CD4-positive, alpha-beta T cell (primary cell): ENCODE measurements around the gene VHLL. TPM values are rescaled to one million over a fixed set of nuclear protein-coding genes. Genes with fewer than 3 reads are reported as not detected.
"Not testable (repeated sequence)": the region's sequence is repeated elsewhere in the genome, so short reads cannot be mapped to it uniquely, and the experiment has no call there.

Experiments
- ATAC-seq: fragments of 200-7000 bp; cut with Tn5 transposase; one replicate; pipeline ENCODE4 v1.10.0; 2022; ENCODE audit warnings: mild to moderate bottlenecking; ENCODE audit not compliant: poor library complexity
- CTCF ChIA-PET: fragments of 350-600 bp; sonication (Branson Sonifier 250); formaldehyde crosslinking; loops from one replicate; lab custom pipeline; 2021; ENCODE audit warnings: antibody characterized with exemption, inconsistent platforms; lab: Charles Lee
- POLR2A ChIA-PET: fragments of 350-600 bp; sonication (Branson Sonifier 250); formaldehyde crosslinking; loops from one replicate; lab custom pipeline; 2021; ENCODE audit warnings: antibody characterized with exemption, inconsistent platforms; lab: Charles Lee
- DNase-seq, 14 experiments: peaks; one replicate each; pipeline ENCODE4 v3.0.0-alpha.2; 2013 to 2020; ENCODE audit warnings: mixed read lengths in 2 of 14
- H3K27ac ChIP-seq, 2 donors: one replicate each; pipeline versions ENCODE4 v1.5.1 to v1.7.0; 2013; ENCODE audit warnings: low read length in 2 of 2, low read depth in 1 of 2, mild to moderate bottlenecking in 1 of 2
- H3K27me3 ChIP-seq, 2 experiments: 1 replicate in 1 of 2; 2 replicates in 1 of 2; pipeline versions ENCODE4 v1.6.1 to v1.7.0; 2013; ENCODE audit warnings: low read length in 2 of 2, control low read depth in 1 of 2, mild to moderate bottlenecking in 1 of 2, moderate library complexity in 1 of 2; ENCODE audit not compliant: insufficient read depth in 2 of 2, control insufficient read depth in 1 of 2
- H3K36me3 ChIP-seq: one replicate; pipeline ENCODE4 v1.6.1; 2013; ENCODE audit warnings: low read length, control low read depth; ENCODE audit not compliant: insufficient read depth
- H3K4me1 ChIP-seq: one replicate; pipeline ENCODE4 v1.6.1; 2013; ENCODE audit warnings: low read length, control low read depth; ENCODE audit not compliant: insufficient read depth
- H3K4me3 ChIP-seq: one replicate; pipeline ENCODE4 v1.5.1; 2013; ENCODE audit warnings: mild to moderate bottlenecking, low read length, moderate library complexity
- H3K9me3 ChIP-seq, 2 experiments: 1 replicate in 1 of 2; 2 replicates in 1 of 2; pipeline versions ENCODE4 v1.6.1 to v1.7.0; 2013; ENCODE audit warnings: low read length in 2 of 2, mild to moderate bottlenecking in 2 of 2, control low read depth in 1 of 2, moderate library complexity in 1 of 2; ENCODE audit not compliant: control insufficient read depth in 1 of 2, insufficient read depth in 1 of 2
- H3K27ac Mint-ChIP-seq: one replicate; pipeline ENCODE4 v1.8.0; 2020; ENCODE audit warnings: mixed read lengths
- H3K27me3 Mint-ChIP-seq: one replicate; pipeline ENCODE4 v1.8.0; 2021; ENCODE audit warnings: mixed read lengths
- H3K36me3 Mint-ChIP-seq: one replicate; pipeline ENCODE4 v1.8.0; 2021; ENCODE audit warnings: low read depth, mixed read lengths
- H3K4me1 Mint-ChIP-seq: one replicate; pipeline ENCODE4 v1.8.0; 2021; ENCODE audit warnings: low read depth, mixed read lengths
- H3K4me3 Mint-ChIP-seq: one replicate; pipeline ENCODE4 v1.8.0; 2020; ENCODE audit warnings: mild to moderate bottlenecking, mixed read lengths
- H3K9me3 Mint-ChIP-seq: one replicate; pipeline ENCODE4 v1.8.0; 2020; ENCODE audit warnings: mixed read lengths
- intact Hi-C, 2 experiments: fragments of 100-400 bp; cut with DNase I in 1 of 2; cut with micrococcal nuclease in 1 of 2; formaldehyde crosslinking; loops; one replicate each; pipeline versions ENCODE4 v1.15.1 to v1.9.0; 2023 to 2025; cut with DNase I, micrococcal nuclease
- total RNA-seq, 174 experiments: library from RNA in 2 of 174; stranded (reverse) in 2 of 174; gene quantifications; one replicate each; pipeline ENCODE4 v1.2.3 and lab custom pipeline; 2021 to 2026
- TF ChIP-seq, protein P1 (sequence below): fragments of 200-600 bp; IDR thresholded peaks from one replicate; pipeline ENCODE4 v1.8.0; 2022; ENCODE audit warnings: antibody characterized with exemption, mild to moderate bottlenecking

VHLL gene
- total RNA-seq, 2 experiments from 2014 or later, result not detected

DNA sequence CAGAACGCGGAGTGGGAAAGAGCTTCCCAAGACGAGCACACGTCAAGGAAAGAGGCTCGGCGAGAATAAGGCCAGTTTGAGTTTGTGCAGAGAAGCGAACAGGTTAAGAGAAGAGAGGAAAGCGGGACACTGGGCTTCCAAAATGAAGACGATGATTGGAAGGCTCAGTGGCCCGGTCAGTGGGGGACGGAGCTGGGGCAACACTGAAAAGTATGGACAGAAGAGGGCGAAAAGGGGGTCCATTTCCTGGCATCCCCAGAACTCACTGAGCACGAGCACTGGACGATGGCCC is 38.7 kb upstream of the VHLL start:
- Histone ChIP-seq H3K27me3 (no peaks in the 10 kb centered on the region), H3K4me1 (peaks cover 23% of the 10 kb centered on the region), H3K27ac (peak overlapping the region; percentile 60 to 75), H3K9me3 (no peaks in the 10 kb centered on the region), H3K4me3 (peak overlapping the region; percentile 84), H3K36me3 (peaks cover 30% of the 10 kb centered on the region)
- DNase-seq (peak in 2 of 14 experiments; percentile 3 to 5), ATAC-seq (no peak)
- intact Hi-C loops, result loop anchor here in 1 of 2 experiments (1.0 to 5.0 kb wide), 3 partner anchors 56 to 146 kb away; partner anchors contain the start of genes PMF1, SLC25A44 and SMG5
- H3K27me3 Mint-ChIP-seq, result no peaks in the 10 kb centered on the region
- CTCF ChIA-PET, result interaction anchor here (1.6 kb wide), 1 partner anchor 368 kb away, joined by 3 read pairs; the partner anchor contains the start of gene CRABP2
- H3K4me3 Mint-ChIP-seq, result peak overlapping the region; percentile 87
- POLR2A ChIA-PET, result interaction anchor here (1.0 to 2.0 kb wide), 4 partner anchors 55 to 163 kb away, joined by 3 to 17 read pairs (median 4); partner anchors contain the start of genes MEF2D, PMF1, SMG5 and TMEM79
- H3K36me3 Mint-ChIP-seq, result peaks cover 48% of the 10 kb centered on the region
- H3K4me1 Mint-ChIP-seq, result peaks cover 41% of the 10 kb centered on the region
- TF ChIP-seq, protein P1, sequence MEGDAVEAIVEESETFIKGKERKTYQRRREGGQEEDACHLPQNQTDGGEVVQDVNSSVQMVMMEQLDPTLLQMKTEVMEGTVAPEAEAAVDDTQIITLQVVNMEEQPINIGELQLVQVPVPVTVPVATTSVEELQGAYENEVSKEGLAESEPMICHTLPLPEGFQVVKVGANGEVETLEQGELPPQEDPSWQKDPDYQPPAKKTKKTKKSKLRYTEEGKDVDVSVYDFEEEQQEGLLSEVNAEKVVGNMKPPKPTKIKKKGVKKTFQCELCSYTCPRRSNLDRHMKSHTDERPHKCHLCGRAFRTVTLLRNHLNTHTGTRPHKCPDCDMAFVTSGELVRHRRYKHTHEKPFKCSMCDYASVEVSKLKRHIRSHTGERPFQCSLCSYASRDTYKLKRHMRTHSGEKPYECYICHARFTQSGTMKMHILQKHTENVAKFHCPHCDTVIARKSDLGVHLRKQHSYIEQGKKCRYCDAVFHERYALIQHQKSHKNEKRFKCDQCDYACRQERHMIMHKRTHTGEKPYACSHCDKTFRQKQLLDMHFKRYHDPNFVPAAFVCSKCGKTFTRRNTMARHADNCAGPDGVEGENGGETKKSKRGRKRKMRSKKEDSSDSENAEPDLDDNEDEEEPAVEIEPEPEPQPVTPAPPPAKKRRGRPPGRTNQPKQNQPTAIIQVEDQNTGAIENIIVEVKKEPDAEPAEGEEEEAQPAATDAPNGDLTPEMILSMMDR, result no peak
- no peaks in the 10 kb centered on the region for H3K9me3 Mint-ChIP-seq
- peak overlapping the region; percentile 88 for H3K27ac Mint-ChIP-seq

DNA sequence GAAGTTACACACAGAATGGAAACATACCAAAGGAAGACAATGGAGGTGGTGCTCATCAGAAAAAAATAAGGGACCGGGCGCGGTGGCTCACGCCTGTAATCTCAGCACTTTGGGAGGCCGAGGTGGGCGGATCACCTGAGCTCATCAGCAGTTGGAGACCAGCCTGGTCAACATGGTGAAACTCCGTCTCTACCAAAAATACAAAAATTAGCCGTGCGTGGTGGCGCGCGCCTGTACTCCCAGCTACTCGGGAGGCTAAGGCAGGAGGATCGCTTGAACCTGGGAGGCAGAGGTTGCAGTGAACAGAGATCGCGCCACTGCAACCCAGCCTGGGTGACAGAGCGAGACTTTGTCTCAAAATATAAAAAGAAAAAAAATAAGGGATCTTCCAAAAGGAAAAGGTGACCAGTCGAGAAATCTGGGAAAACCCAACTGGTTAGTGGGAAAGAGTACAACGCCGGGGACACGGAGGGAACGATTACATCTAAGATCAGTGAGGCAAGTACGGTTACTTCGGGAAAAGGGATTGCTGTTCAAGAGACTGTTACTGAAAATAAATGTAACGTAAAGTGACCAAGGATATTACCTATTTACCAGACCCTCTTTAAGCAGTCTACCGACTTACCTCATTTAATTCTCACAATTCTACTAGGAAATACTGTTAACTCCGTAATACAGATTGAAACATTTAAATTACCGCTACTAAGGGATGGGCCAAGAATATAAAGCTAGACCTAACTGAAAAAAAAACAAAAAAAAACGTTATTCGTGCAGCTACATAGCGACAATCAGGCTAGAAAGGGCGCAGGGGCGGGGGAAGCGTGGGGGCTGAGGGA is 38.2 kb upstream of the VHLL start:
- Mint-ChIP-seq H3K27me3 (no peaks in the 10 kb centered on the region), H3K27ac (peak overlapping the region; percentile 88), H3K4me3 (peak overlapping the region; percentile 87), H3K4me1 (peaks cover 41% of the 10 kb centered on the region), H3K9me3 (no peaks in the 10 kb centered on the region), H3K36me3 (peaks cover 54% of the 10 kb centered on the region)
- Histone ChIP-seq H3K27ac (peak overlapping the region; percentile 60 to 75), H3K4me3 (peak overlapping the region; percentile 84), H3K9me3 (no peaks in the 10 kb centered on the region), H3K27me3 (no peaks in the 10 kb centered on the region), H3K4me1 (peaks cover 23% of the 10 kb centered on the region), H3K36me3 (peaks cover 35% of the 10 kb centered on the region)
- intact Hi-C loops, result loop anchor here in 1 of 2 experiments (5.0 kb wide), 2 partner anchors 125 to 145 kb away; partner anchors contain the start of genes PMF1 and SLC25A44
- DNase-seq (peak in 2 of 14 experiments; percentile 9 to 13), ATAC-seq (no peak)
- TF ChIP-seq, protein P1, result no peak
- ChIA-PET POLR2A (interaction anchor here (1.0 to 2.0 kb wide), 4 partner anchors 54 to 163 kb away, joined by 3 to 17 read pairs (median 4); partner anchors contain the start of genes MEF2D, PMF1, SMG5 and TMEM79), CTCF (interaction anchor here (1.6 kb wide), 1 partner anchor 368 kb away, joined by 3 read pairs; the partner anchor contains the start of gene CRABP2)

DNA sequence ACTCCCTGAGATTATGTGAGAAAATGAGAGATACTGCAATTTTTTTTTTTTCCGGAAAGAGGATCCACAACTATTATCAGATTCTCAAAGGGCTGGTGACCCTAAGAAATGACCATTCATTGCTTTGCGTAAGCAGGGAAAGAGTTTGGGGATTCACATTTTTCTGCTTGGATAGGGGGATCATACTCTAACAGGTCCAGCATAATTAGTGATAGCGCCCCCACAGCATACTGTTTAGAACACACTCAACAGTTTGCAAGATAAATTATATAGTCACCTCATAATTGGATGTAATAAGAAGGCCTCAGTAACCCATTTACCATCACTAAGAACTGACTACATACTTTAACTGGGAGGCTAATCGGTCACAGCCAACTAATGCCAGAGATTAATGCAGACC is 37.1 kb upstream of the VHLL start:
- Histone ChIP-seq H3K9me3 (no peaks in the 10 kb centered on the region), H3K4me3 (no peak overlapping the region), H3K27ac (no peak overlapping the region), H3K4me1 (peaks cover 23% of the 10 kb centered on the region), H3K36me3 (peaks cover 43% of the 10 kb centered on the region), H3K27me3 (no peaks in the 10 kb centered on the region)
- intact Hi-C loops, result loop anchor here in 1 of 2 experiments (5.0 kb wide), 2 partner anchors 124 to 144 kb away; partner anchors contain the start of genes PMF1 and SLC25A44
- Mint-ChIP-seq H3K4me1 (peaks cover 41% of the 10 kb centered on the region), H3K9me3 (no peaks in the 10 kb centered on the region), H3K27me3 (no peaks in the 10 kb centered on the region), H3K4me3 (peak overlapping the region; percentile 87), H3K36me3 (peaks cover 59% of the 10 kb centered on the region), H3K27ac (peak overlapping the region; percentile 31)
- ATAC-seq, result no peak
- ChIA-PET CTCF (no interaction called here), POLR2A (no interaction called here)
- DNase-seq, result peak in 2 of 14 experiments; percentile 14 to 21
- TF ChIP-seq, protein P1, result no peak

DNA sequence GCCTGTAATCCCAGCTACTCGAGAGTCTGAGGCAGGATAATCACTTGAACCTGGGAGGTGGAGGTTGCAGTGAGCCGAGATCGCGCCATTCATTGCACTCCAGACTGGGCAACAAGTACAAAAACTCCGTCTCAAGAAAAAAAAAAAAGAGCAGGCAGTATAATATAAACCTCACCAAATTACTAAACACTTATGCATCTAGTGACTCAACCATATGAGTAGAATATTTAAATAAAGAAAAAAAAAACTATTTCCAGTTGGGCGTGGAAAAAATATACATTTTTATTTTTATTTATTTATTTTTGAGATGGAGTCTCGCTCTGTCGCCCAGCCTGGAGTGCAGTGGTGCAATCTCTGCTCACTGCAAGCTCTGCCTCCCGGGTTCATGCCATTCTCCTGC is 24.1 kb upstream of the VHLL start:
- H3K4me3 Mint-ChIP-seq, POLR2A ChIA-PET, H3K4me1 Mint-ChIP-seq, H3K9me3 ChIP-seq, ATAC-seq, intact Hi-C loops, H3K4me1 ChIP-seq, H3K27ac ChIP-seq, CTCF ChIA-PET, DNase-seq, H3K9me3 Mint-ChIP-seq, H3K27ac Mint-ChIP-seq, H3K4me3 ChIP-seq, H3K27me3 Mint-ChIP-seq, H3K27me3 ChIP-seq: not testable (repeated sequence)
- H3K36me3 ChIP-seq, result peaks cover 60% of the 10 kb centered on the region
- H3K36me3 Mint-ChIP-seq, result peaks cover 74% of the 10 kb centered on the region
